ENCODE results near the gene SPTY2D1.

GRCh38 chr11:18600915-18601569 is 33.1 kb downstream of the SPTY2D1 start:
- TF ChIP-seq POLR2A (IDR thresholded peaks at IDR 0.05) (no peak), CTCF (IDR thresholded peaks at IDR 0.05) (no peak)
